NOMO-1 treated with DMSO at 0.1 percent for 48 hours (cell line): Measurements from ENCODE around the gene ZFC3H1.
A peak's percentile ranks its signal among the peaks of the same experiment; 100 is the strongest.

ENCODE experiments used
- DNase-seq: peaks from one replicate; lab custom pipeline; 2025; ENCODE audit not compliant: unreplicated experiment; lab: John Stamatoyannopoulos, UW

The ZFC3H1 gene

GRCh38 chr12:71639341-71639760, 24.3 kb downstream of the ZFC3H1 start:
- no peak for DNase-seq

- no peak for DNase-seq
Measured at GRCh38 chr12:71638499-71638898, 25.1 kb downstream of the ZFC3H1 start.

- peak; percentile 35 for DNase-seq
Measured at GRCh38 chr12:71636704-71637115, 26.9 kb downstream of the ZFC3H1 start.

GRCh38 chr12:71627438-71628002, 36.1 kb downstream of the ZFC3H1 start:
- no peak for DNase-seq

GRCh38 chr12:71626768-71627167, 36.9 kb downstream of the ZFC3H1 start:
- DNase-seq = no peak

GRCh38 chr12:71626098-71626497, 37.5 kb downstream of the ZFC3H1 start:
- DNase-seq = peak; percentile 51

GRCh38 chr12:71625476-71625875, 38.2 kb downstream of the ZFC3H1 start:
- no peak for DNase-seq

GRCh38 chr12:71621938-71622337, 41.7 kb downstream of the ZFC3H1 start:
- DNase-seq = no peak

- no peak for DNase-seq
Measured at GRCh38 chr12:71610031-71610795, 53.4 kb downstream of the ZFC3H1 start.

GRCh38 chr12:71607494-71608330, 55.9 kb downstream of the ZFC3H1 start:
- no peak for DNase-seq

GRCh38 chr12:71605039-71605438, 58.6 kb downstream of the ZFC3H1 start:
- DNase-seq = no peak

GRCh38 chr12:71602761-71603577, 60.7 kb downstream of the ZFC3H1 start:
- no peak for DNase-seq

- no peak for DNase-seq
Measured at GRCh38 chr12:71601546-71601945, 62.1 kb downstream of the ZFC3H1 start.

- DNase-seq = no peak
Measured at GRCh38 chr12:71599210-71599609, 64.4 kb downstream of the ZFC3H1 start.

- DNase-seq = no peak
Measured at GRCh38 chr12:71594214-71594948, 69.3 kb downstream of the ZFC3H1 start.

GRCh38 chr12:71592841-71593240, 70.8 kb downstream of the ZFC3H1 start:
- no peak for DNase-seq

- DNase-seq = no peak
Measured at GRCh38 chr12:71591601-71592000, 72.0 kb downstream of the ZFC3H1 start.

GRCh38 chr12:71589478-71589881, 74.2 kb downstream of the ZFC3H1 start:
- DNase-seq = no peak

GRCh38 chr12:71587012-71587411, 76.6 kb downstream of the ZFC3H1 start:
- no peak for DNase-seq

GRCh38 chr12:71585218-71585617, 78.4 kb downstream of the ZFC3H1 start:
- no peak for DNase-seq
